ENCODE data around the gene MDH2.
"Not testable (repeated sequence)": the region's sequence is repeated elsewhere in the genome, so short reads cannot be mapped to it uniquely, and the experiment has no call there.

The MDH2 gene, protein sequence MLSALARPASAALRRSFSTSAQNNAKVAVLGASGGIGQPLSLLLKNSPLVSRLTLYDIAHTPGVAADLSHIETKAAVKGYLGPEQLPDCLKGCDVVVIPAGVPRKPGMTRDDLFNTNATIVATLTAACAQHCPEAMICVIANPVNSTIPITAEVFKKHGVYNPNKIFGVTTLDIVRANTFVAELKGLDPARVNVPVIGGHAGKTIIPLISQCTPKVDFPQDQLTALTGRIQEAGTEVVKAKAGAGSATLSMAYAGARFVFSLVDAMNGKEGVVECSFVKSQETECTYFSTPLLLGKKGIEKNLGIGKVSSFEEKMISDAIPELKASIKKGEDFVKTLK

GRCh38 chr7:76047811-76048667, at the start of gene MDH2, which contains the start of gene STYXL1:
Gene MDH2 (plus strand): TSS chr7:76048106. CDS start chr7:76048161, 55 bp downstream.
Gene STYXL1 (minus strand): TSS chr7:76048000. CDS start chr7:76030523, 17,477 bp downstream.
- peak within 1 kb of the TSS; percentile 82 for H3K4me3 ChIP-seq (ENCODE audit: low read depth, low read length)
- DNase-seq (ENCODE audit: low read depth) = peak; percentile 84
- no peak for TF ChIP-seq CTCF (IDR thresholded peaks at IDR 0.05; ENCODE audit: low read depth, low read length, missing control alignments)

GRCh38 chr7:76000566-76000965, 47.3 kb upstream of the MDH2 start:
- TF ChIP-seq CTCF (IDR thresholded peaks at IDR 0.05; ENCODE audit: low read depth, low read length, missing control alignments) = no peak
- H3K4me3 ChIP-seq (ENCODE audit: low read depth, low read length) = no peak overlapping the region
- no peak for DNase-seq (ENCODE audit: low read depth)

- no peak for TF ChIP-seq CTCF (IDR thresholded peaks at IDR 0.05; ENCODE audit: low read depth, low read length, missing control alignments)
- DNase-seq (ENCODE audit: low read depth) = no peak
- no peak overlapping the region for H3K4me3 ChIP-seq (ENCODE audit: low read depth, low read length)
Observed at GRCh38 chr7:76002139-76002538, 45.8 kb upstream of the MDH2 start.

DNA sequence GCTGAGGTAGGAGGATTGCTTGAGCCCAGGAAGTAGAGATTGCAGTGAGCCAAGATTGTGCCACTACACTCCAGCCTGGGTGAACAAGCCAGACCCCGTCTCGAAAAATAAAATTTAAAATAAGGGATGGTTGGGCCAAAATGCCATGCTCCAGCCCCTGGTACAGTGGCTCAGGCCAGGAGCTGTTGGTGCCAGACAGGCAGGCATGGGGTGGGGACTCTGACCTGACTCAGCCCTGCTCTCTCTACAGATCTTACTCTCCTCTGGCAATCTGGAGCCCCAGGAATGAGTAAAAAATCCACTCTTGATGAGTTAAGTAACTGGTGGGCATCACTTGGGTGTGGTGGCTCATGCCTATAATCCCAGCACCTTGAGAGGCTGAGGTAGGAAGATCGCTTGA, 45.1 kb upstream of the MDH2 start:
- no peak overlapping the region for H3K4me3 ChIP-seq (ENCODE audit: low read depth, low read length)
- no peak for DNase-seq (ENCODE audit: low read depth)
- TF ChIP-seq CTCF (IDR thresholded peaks at IDR 0.05; ENCODE audit: low read depth, low read length, missing control alignments) = no peak

DNA sequence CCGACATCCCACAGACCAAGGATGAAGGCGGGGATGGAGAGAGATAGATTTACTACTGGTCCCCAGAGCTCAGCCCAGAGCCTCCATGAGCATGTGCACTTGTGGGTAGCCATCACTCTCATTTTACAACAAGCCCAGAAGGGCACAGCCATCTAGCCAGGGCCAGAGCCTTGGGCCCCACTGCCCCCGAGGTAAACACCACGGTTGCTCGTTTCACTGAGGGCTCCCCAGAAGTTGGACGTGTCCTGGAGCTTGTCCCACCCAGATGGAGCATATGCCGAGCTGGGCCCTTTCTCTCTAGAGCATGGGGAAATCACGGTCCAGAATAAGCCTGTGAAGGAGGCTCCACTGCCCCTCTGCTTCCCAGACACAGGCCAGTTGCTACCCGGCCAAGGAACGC, 44.6 kb upstream of the MDH2 start:
- TF ChIP-seq CTCF (IDR thresholded peaks at IDR 0.05; ENCODE audit: low read depth, low read length, missing control alignments) = no peak
- H3K4me3 ChIP-seq (ENCODE audit: low read depth, low read length) = no peak overlapping the region
- DNase-seq (ENCODE audit: low read depth) = no peak

DNA sequence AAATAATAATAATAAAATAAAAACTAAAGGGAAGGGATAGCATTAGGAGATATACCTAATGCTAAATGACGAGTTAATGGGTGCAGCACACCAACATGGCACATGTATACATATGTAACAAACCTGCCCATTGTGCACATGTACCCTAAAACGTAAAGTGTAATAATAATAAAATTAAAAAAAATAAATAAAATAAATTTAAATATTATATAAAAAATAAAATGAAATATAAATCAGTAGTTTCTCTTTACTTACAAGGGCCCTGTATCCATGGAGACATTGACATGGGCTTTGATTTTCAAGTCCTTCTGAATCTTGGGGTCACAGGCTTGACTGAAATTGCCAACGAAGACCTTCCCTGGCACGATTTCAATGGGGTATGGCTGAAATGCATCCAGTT, 42.9 kb upstream of the MDH2 start:
- H3K4me3 ChIP-seq (ENCODE audit: low read depth, low read length); DNase-seq (ENCODE audit: low read depth): not testable (repeated sequence)

DNA sequence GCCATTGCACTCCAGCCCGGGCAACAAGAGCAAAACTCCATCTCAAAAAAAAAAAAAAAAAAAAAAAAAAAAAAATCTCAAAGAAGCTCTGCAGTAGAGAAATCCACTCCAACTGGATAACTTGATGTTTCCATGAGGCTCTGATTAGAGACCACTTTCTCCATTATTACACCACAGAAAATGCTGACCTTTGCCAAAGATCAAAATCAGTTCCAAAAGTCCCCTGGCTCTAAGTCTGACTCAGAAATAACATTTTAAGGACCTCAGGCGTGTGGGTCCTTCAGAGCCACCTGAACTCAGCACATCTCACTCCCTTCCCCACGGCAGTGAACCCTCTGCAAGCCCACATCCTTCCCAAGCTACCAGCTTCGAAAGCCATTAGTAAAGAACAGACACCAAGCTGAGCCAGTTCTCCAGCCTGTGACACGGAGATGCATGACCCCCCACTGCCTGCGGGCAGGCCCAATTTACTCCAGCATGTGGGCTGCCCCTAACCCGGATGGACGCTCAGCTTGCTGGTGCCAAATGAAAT, 39.7 kb upstream of the MDH2 start:
- no peak for DNase-seq (ENCODE audit: low read depth)
- TF ChIP-seq CTCF (IDR thresholded peaks at IDR 0.05; ENCODE audit: low read depth, low read length, missing control alignments) = no peak
- no peak overlapping the region for H3K4me3 ChIP-seq (ENCODE audit: low read depth, low read length)

Data from GM12864 (cell line).